ENCODE results near the gene AHRR. TPM values are rescaled to one million over a fixed set of nuclear protein-coding genes. Genes with fewer than 3 reads are reported as not detected.
"Not testable (repeated sequence)": the region's sequence is repeated elsewhere in the genome, so short reads cannot be mapped to it uniquely, and the experiment has no call there.

Gene AHRR
- total RNA-seq, 2 experiments from 2014 or later, result 24.0 to 26.6 TPM

GRCh38 chr5:401146-402034, 79.9 kb downstream of the AHRR start:
- Mint-ChIP-seq H3K27me3 (peaks cover 9% of the 10 kb centered on the region), H3K4me1 (peaks cover 42% of the 10 kb centered on the region), H3K27ac (peak overlapping the region; percentile 74), H3K4me3 (no peak overlapping the region), H3K9me3 (no peaks in the 10 kb centered on the region), H3K36me3 (peaks cover 59% of the 10 kb centered on the region)
- DNase-seq, result no peak

DNA sequence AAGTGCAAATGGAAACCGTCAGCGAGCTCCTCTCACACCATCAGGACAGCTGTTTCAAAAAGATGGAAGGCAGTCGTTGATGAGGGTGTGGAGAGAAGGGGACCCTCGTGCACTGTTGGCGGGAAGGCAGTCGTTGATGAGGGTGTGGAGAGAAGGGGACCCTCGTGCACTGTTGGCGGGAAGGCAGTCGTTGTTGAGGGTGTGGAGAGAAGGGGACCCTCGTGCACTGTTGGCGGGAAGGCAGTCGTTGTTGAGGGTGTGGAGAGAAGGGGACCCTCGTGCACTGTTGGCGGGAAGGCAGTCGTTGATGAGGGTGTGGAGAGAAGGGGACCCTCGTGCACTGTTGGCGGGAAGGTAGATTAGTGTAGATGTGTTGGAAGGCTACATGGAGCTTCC, 80.7 kb downstream of the AHRR start:
- not testable (repeated sequence) for H3K9me3 Mint-ChIP-seq, H3K27me3 Mint-ChIP-seq, DNase-seq, H3K4me3 Mint-ChIP-seq, H3K27ac Mint-ChIP-seq
- Mint-ChIP-seq H3K36me3 (peaks cover 57% of the 10 kb centered on the region), H3K4me1 (peaks cover 42% of the 10 kb centered on the region)

DNA sequence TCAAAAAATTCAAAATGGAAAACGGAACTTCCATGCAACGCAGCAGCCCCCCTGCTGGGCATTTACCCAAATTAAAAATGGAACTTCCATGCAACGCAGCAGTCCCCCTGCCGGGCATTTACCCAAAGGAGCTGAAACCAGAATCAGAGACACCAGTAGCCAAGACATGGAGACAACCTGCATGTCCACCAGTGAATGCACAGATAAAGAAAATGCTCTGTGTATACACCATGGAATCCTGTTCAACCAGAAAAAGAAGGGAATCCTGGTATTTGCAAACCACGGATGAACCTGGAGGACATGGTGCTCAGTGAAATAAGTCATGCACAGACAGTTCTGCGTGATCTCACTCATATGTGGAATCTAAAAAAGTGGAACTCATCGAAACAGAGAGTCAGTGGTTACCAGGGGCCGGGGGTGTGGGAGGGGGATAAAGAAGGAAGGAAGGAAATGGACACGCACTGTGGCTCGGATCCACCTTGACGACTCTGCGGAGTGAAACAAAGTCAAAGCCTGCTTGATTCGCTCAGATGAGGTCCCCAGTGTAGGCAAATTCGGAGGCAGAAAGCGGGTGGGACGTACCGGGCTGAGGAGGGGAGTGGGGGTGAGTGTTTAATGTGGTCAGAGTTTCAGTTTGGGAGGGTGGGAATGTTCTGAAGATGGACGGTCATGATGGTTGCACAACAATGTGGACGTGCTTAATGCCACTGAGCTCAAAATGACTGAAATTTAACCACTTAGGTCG, 81.3 kb downstream of the AHRR start:
- Mint-ChIP-seq H3K4me3 (no peak overlapping the region), H3K27me3 (peaks cover 9% of the 10 kb centered on the region), H3K9me3 (no peaks in the 10 kb centered on the region), H3K4me1 (peaks cover 42% of the 10 kb centered on the region), H3K27ac (peak overlapping the region; percentile 81), H3K36me3 (peaks cover 59% of the 10 kb centered on the region)
- DNase-seq, result no peak

DNA sequence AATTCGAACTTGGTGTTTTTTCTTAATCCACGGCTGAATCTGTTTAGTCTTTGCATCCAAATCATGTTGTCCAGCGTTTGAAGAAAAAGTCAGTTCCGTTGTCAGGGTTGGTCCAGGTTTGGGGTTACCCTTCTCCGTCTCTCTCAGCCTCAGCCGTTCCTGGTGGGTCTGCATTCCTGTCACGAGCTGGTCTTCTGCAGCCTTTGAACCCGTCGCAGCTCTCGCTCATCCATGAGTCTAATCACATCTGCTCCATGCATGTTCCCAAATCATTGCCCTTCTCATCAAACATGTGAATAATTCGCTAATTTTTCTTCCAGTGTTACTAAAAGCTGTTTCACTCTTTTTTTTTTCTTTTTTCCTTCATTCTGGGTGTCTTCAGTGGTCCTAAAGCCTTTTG, 82.5 kb downstream of the AHRR start:
- DNase-seq, result no peak
- H3K27ac Mint-ChIP-seq, result no peak overlapping the region
- peaks cover 38% of the 10 kb centered on the region for H3K4me1 Mint-ChIP-seq
- H3K4me3 Mint-ChIP-seq, result no peak overlapping the region
- peaks cover 9% of the 10 kb centered on the region for H3K27me3 Mint-ChIP-seq
- peaks cover 52% of the 10 kb centered on the region for H3K36me3 Mint-ChIP-seq
- no peaks in the 10 kb centered on the region for H3K9me3 Mint-ChIP-seq

DNA sequence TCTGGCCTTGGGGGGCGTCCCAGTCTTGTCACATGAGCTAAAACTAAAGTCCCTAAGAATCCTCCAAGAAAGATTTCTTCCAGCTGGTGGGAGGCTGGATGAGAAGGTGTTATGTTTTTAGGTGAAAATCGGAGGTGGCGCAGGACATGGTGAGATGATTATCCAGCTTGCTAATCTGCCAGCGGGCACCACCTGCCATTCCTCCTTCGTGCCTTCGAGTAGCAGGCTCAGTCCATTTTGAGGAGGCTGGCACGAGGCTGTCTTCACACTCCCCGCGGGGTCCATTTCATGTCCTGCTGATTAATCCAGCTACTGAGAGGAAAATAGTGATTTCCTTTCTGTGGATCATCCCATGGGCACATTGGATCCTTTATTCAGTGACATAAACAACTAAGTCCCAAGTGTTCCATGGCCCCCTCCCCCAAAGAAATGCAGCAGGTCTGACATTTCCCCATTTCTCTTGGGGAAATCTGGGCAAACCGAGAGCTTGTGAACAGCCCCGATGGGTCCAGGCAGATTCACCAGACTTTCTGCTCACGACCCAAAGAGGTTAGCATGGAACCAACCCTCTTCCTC, 83.2 kb downstream of the AHRR start:
- Mint-ChIP-seq H3K27me3 (peaks cover 9% of the 10 kb centered on the region), H3K9me3 (no peaks in the 10 kb centered on the region), H3K4me1 (peaks cover 32% of the 10 kb centered on the region), H3K36me3 (peaks cover 46% of the 10 kb centered on the region), H3K4me3 (no peak overlapping the region), H3K27ac (no peak overlapping the region)
- DNase-seq, result no peak

GRCh38 chr5:405421-405820, 83.9 kb downstream of the AHRR start:
- H3K27ac Mint-ChIP-seq, result no peak overlapping the region
- peaks cover 26% of the 10 kb centered on the region for H3K4me1 Mint-ChIP-seq
- peaks cover 5% of the 10 kb centered on the region for H3K27me3 Mint-ChIP-seq
- no peak for DNase-seq
- no peaks in the 10 kb centered on the region for H3K9me3 Mint-ChIP-seq
- H3K36me3 Mint-ChIP-seq, result peaks cover 40% of the 10 kb centered on the region
- no peak overlapping the region for H3K4me3 Mint-ChIP-seq

GRCh38 chr5:406041-406440, 84.5 kb downstream of the AHRR start:
- Mint-ChIP-seq H3K4me1 (peaks cover 26% of the 10 kb centered on the region), H3K36me3 (peaks cover 37% of the 10 kb centered on the region), H3K27ac (no peak overlapping the region), H3K4me3 (no peak overlapping the region), H3K27me3 (peaks cover 5% of the 10 kb centered on the region), H3K9me3 (no peaks in the 10 kb centered on the region)
- DNase-seq, result no peak

GRCh38 chr5:407051-407450, 85.5 kb downstream of the AHRR start:
- H3K4me1 Mint-ChIP-seq, result peaks cover 29% of the 10 kb centered on the region
- peaks cover 5% of the 10 kb centered on the region for H3K27me3 Mint-ChIP-seq
- no peak overlapping the region for H3K27ac Mint-ChIP-seq
- no peak for DNase-seq
- no peaks in the 10 kb centered on the region for H3K9me3 Mint-ChIP-seq
- peaks cover 29% of the 10 kb centered on the region for H3K36me3 Mint-ChIP-seq
- no peak overlapping the region for H3K4me3 Mint-ChIP-seq

DNA sequence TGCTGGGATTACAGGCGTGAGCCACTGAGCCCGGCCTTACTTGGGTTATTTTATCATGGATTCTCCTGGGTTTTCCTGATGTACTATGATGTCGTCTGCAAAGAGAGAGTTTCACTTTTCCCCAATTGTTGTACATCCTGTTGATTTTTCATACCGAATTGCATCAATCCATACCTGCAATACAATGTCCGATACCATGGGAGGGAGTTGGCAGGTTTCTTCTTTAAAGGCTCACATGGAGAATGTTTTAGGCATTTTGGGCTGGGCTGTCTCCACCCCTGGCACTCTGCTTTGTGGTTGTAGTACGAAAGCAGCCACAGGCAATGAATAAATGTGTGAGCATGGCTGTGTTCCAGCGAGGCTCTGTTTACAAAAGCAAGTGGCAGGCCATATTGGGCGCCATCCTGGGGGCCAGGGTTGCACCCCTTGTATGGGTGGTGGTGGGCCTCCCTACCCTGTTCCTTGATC, 86.3 kb downstream of the AHRR start:
- Mint-ChIP-seq H3K36me3 (peaks cover 23% of the 10 kb centered on the region), H3K27me3 (peaks cover 5% of the 10 kb centered on the region), H3K4me3 (no peak overlapping the region), H3K27ac (no peak overlapping the region), H3K4me1 (peaks cover 29% of the 10 kb centered on the region), H3K9me3 (no peaks in the 10 kb centered on the region)
- no peak for DNase-seq

DNA sequence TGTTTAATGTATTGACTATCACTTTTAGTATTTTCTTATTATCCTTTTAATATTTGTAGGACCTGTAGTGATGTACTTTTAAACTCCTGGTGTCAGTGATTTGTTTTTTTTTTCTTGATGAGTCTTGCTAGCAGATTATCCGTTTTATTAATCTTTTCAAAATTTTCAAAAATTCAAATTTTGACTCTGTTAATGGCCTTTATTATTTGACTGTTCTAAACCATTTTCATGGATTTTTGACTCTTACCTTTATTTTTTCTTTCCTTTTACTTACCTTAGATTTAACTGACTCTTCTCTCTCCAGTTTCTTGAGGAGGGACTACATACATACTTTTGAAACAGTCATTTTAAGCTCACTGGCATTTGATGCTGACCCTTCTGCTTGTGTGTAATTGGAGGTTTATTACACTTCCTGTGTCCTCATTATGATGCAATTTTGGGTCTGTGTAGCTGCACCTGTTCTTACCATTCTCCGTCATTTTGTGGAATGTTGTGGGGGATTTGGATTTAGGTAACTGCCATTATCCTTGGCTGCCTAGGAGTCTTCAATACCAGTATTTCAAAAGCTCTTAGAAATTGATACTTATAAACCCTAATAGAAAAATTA, 89.5 kb downstream of the AHRR start:
- H3K4me3 Mint-ChIP-seq, result peak overlapping the region; percentile 30

DNA sequence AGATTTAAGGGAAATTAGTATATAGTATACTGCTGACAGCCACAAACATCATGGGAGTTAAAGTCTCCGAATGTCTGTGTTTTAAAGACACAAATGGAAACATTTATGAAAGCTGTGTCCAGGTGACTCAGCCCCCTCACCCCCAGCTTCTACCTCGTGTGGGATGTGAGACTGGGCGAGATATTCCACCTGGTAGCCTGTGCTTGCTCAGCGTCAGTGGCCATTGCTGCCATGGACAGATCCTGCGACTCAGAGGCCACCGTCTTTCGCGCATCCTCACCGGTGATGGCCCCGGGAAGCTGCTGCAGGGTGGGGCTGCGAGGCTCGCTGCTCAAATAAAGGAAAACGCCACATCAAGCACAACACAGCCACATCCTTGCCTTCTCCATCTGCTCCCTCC, 90.2 kb downstream of the AHRR start:
- H3K4me3 Mint-ChIP-seq, result no peak overlapping the region
- peaks cover 22% of the 10 kb centered on the region for H3K36me3 Mint-ChIP-seq
- H3K9me3 Mint-ChIP-seq, result no peaks in the 10 kb centered on the region
- H3K27ac Mint-ChIP-seq, result peak overlapping the region; percentile 31
- peak; percentile 59 for DNase-seq
- H3K27me3 Mint-ChIP-seq, result no peaks in the 10 kb centered on the region
- H3K4me1 Mint-ChIP-seq, result peaks cover 20% of the 10 kb centered on the region

More for the DNA sequence above, 89.5 kb downstream of the AHRR start:
- H3K9me3 Mint-ChIP-seq, result no peaks in the 10 kb centered on the region
- peaks cover 17% of the 10 kb centered on the region for H3K4me1 Mint-ChIP-seq
- no peak for DNase-seq
- no peaks in the 10 kb centered on the region for H3K27me3 Mint-ChIP-seq
- peak overlapping the region; percentile 75 for H3K27ac Mint-ChIP-seq
- H3K36me3 Mint-ChIP-seq, result peaks cover 22% of the 10 kb centered on the region

DNA sequence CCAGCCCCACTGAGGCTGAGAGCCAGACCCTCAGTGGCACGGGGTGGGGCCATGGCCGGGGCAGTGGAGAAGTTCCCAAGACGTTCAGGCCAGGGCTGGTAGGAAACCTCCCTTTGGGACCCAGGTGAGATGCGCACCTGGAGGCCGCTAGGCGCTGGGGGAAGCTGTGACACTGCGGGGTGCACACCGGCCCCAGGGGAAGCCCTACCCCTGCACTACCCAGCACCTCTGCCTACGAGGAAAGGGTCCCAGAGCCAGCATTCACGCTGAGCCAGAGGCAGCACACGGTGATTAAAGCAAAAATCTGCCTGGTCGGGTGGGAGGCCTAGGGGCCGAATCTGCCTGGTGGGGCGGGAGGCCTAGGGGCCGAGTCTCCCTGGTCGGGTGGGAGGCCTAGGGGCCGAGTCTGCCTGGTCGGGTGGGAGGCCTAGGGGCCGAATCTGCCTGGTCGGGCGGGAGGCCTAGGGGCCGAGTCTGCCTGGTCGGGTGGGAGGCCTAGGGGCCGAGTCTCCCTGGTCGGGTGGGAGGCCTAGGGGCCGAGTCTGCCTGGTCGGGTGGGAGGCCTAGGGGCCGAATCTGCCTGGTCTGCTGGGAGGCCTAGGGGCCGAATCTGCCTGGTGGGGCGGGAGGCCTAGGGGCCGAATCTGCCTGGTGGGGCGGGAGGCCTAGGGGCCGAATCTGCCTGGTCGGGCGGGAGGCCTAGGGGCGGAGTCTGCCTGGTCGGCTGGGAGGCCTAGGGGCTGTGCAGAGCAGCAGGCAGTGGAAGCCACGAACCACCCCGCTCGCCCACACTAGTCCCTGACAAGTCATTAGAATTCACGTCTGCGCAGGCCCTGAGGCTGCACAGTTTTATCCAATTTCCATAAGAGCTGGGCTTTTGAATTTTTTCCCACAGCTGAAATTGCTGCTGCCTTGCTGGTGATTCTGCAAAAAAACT, 93.7 kb downstream of the AHRR start:
- Mint-ChIP-seq H3K4me1 (peaks cover 18% of the 10 kb centered on the region), H3K36me3 (peaks cover 25% of the 10 kb centered on the region)
- H3K27ac Mint-ChIP-seq, H3K9me3 Mint-ChIP-seq, H3K27me3 Mint-ChIP-seq, DNase-seq, H3K4me3 Mint-ChIP-seq: not testable (repeated sequence)

GRCh38 chr5:415928-416635, 94.6 kb downstream of the AHRR start:
- Mint-ChIP-seq H3K4me3 (no peak overlapping the region), H3K4me1 (peaks cover 15% of the 10 kb centered on the region), H3K36me3 (peaks cover 27% of the 10 kb centered on the region), H3K27me3 (no peaks in the 10 kb centered on the region), H3K27ac (no peak overlapping the region), H3K9me3 (no peaks in the 10 kb centered on the region)
- DNase-seq, result no peak

GRCh38 chr5:416636-416960, 95.1 kb downstream of the AHRR start:
- DNase-seq, result no peak
- no peak overlapping the region for H3K27ac Mint-ChIP-seq
- H3K36me3 Mint-ChIP-seq, result peaks cover 25% of the 10 kb centered on the region
- peaks cover 12% of the 10 kb centered on the region for H3K4me1 Mint-ChIP-seq
- H3K9me3 Mint-ChIP-seq, result no peaks in the 10 kb centered on the region
- H3K4me3 Mint-ChIP-seq, result no peak overlapping the region
- no peaks in the 10 kb centered on the region for H3K27me3 Mint-ChIP-seq
